Stimulated activated CD4-positive, alpha-beta T cell treated with anti-CD3 and anti-CD28 coated beads, Interleukin-15, amount 100 ng/mL, for 48 hours (primary cell): Measurements from ENCODE around the gene MEMO1.
"Not testable (repeated sequence)": the region's sequence is repeated elsewhere in the genome, so short reads cannot be mapped to it uniquely, and the experiment has no call there.

Experiments used
- DNase-seq, 2 donors: peaks; one replicate each; pipeline ENCODE4 v3.0.0-alpha.2; 2020; ENCODE audit warnings: low read depth in 2 of 2

MEMO1 gene

GRCh38 chr2:31907491-31907890 is 103.3 kb downstream of the MEMO1 start:
- DNase-seq = not testable (repeated sequence)

GRCh38 chr2:31903109-31903780 is 107.6 kb downstream of the MEMO1 start:
- DNase-seq = no peak

- no peak for DNase-seq
Observed at GRCh38 chr2:31901900-31902299, 108.9 kb downstream of the MEMO1 start.

- DNase-seq = not testable (repeated sequence)
Observed at GRCh38 chr2:31900156-31900555, 110.7 kb downstream of the MEMO1 start.

GRCh38 chr2:31898346-31898745 is 112.5 kb downstream of the MEMO1 start:
- DNase-seq = not testable (repeated sequence)

GRCh38 chr2:31897340-31897739 is 113.5 kb downstream of the MEMO1 start:
- not testable (repeated sequence) for DNase-seq

GRCh38 chr2:31896293-31896692 is 114.5 kb downstream of the MEMO1 start:
- DNase-seq = no peak

- no peak for DNase-seq
Observed at GRCh38 chr2:31894656-31895055, 116.2 kb downstream of the MEMO1 start.

- DNase-seq = no peak
Observed at GRCh38 chr2:31893094-31893493, 117.7 kb downstream of the MEMO1 start.

- no peak for DNase-seq
Observed at GRCh38 chr2:31889044-31889443, 121.8 kb downstream of the MEMO1 start.

GRCh38 chr2:31888550-31888949 is 122.3 kb downstream of the MEMO1 start:
- DNase-seq = no peak

- DNase-seq = no peak
Observed at GRCh38 chr2:31886700-31887099, 124.1 kb downstream of the MEMO1 start.

GRCh38 chr2:31877008-31877407 is 133.8 kb downstream of the MEMO1 start:
- no peak for DNase-seq

- DNase-seq = no peak
Observed at GRCh38 chr2:31874071-31874470, 136.7 kb downstream of the MEMO1 start.

GRCh38 chr2:31865215-31865614 is 145.6 kb downstream of the MEMO1 start:
- no peak for DNase-seq

- no peak for DNase-seq
Observed at GRCh38 chr2:31863867-31864266, 146.9 kb downstream of the MEMO1 start.

GRCh38 chr2:31863015-31863656 is 147.7 kb downstream of the MEMO1 start:
- not testable (repeated sequence) for DNase-seq

- no peak for DNase-seq
Observed at GRCh38 chr2:31859959-31860358, 150.8 kb downstream of the MEMO1 start.

- no peak for DNase-seq
Observed at GRCh38 chr2:31853521-31853920, 157.3 kb downstream of the MEMO1 start.

GRCh38 chr2:31842150-31842549 is 168.7 kb downstream of the MEMO1 start:
- DNase-seq = not testable (repeated sequence)

GRCh38 chr2:31835450-31835849 is 175.4 kb downstream of the MEMO1 start:
- no peak for DNase-seq

- DNase-seq = no peak
Observed at GRCh38 chr2:31832363-31832762, 178.4 kb downstream of the MEMO1 start.

- no peak for DNase-seq
Observed at GRCh38 chr2:31831585-31831984, 179.2 kb downstream of the MEMO1 start.

GRCh38 chr2:31828891-31829290 is 181.9 kb downstream of the MEMO1 start:
- no peak for DNase-seq
